OCI-LY7 (cell line): ENCODE results near the gene RBMS1. TPM values are rescaled to one million over a fixed set of nuclear protein-coding genes. Genes with fewer than 3 reads are reported as not detected.
"Not testable (repeated sequence)": the region's sequence is repeated elsewhere in the genome, so short reads cannot be mapped to it uniquely, and the experiment has no call there.

Experiments used
- BruUV-seq: library from RNA; stranded (reverse); fragments of 400-500 nt; replicated peaks from 2 replicates; lab custom pipeline; 2021; lab: Mats Ljungman, UMichigan
- CTCF ChIA-PET: fragments of 300-600 bp; sonication (Branson Sonifier 250); formaldehyde crosslinking; loops from one replicate; lab custom pipeline; 2022; ENCODE audit warnings: antibody characterized with exemption; ENCODE audit not compliant: unreplicated experiment; lab: Charles Lee
- POLR2A ChIA-PET: fragments of 300-600 bp; sonication (Branson Sonifier 250); formaldehyde crosslinking; loops from one replicate; lab custom pipeline; 2022; ENCODE audit warnings: antibody characterized with exemption; lab: Charles Lee
- DNase-seq: peaks from one replicate; pipeline ENCODE4 v3.0.0-alpha.2; 2015; ENCODE audit warnings: low spot score
- H2AFZ ChIP-seq: fragments of 200-600 bp; sonication (generic), shearing (Covaris generic); 2 replicates; pipeline ENCODE4 v1.6.1; 2014; ENCODE audit warnings: mild to moderate bottlenecking, antibody characterized with exemption, low read length, moderate library complexity
- H3K27ac ChIP-seq: fragments of 200-600 bp; sonication (generic); 2 replicates; pipeline ENCODE4 v1.5.1; 2014; ENCODE audit warnings: mixed run types, low read depth, mild to moderate bottlenecking, moderate library complexity, low read length, inconsistent platforms; ENCODE audit not compliant: poor library complexity, severe bottlenecking
- H3K36me3 ChIP-seq: fragments of 200-600 bp; sonication (generic); 2 replicates; pipeline ENCODE4 v1.6.1; 2014; ENCODE audit warnings: mild to moderate bottlenecking, antibody characterized with exemption, low read length, moderate library complexity, mixed read lengths; ENCODE audit not compliant: insufficient read depth
- H3K4me1 ChIP-seq: fragments of 200-600 bp; sonication (generic); 2 replicates; pipeline ENCODE4 v1.5.1; 2014; ENCODE audit warnings: mild to moderate bottlenecking, low read length; ENCODE audit not compliant: insufficient read depth, poor library complexity, severe bottlenecking
- H3K4me2 ChIP-seq: fragments of 200-600 bp; sonication (generic); 2 replicates; pipeline ENCODE4 v1.6.1; 2014; ENCODE audit warnings: mild to moderate bottlenecking, low read length
- H3K4me3 ChIP-seq: fragments of 200-600 bp; sonication (generic); 2 replicates; pipeline ENCODE4 v1.5.1; 2014; ENCODE audit warnings: mild to moderate bottlenecking, low read depth, low read length; ENCODE audit not compliant: poor library complexity, severe bottlenecking
- H3K79me2 ChIP-seq: fragments of 200-600 bp; sonication (generic); 2 replicates; pipeline ENCODE4 v1.6.1; 2016; ENCODE audit warnings: low read depth, mild to moderate bottlenecking, low read length, moderate library complexity, mixed read lengths; ENCODE audit not compliant: insufficient read depth
- H3K9me2 ChIP-seq: fragments of 200-600 bp; sonication (generic); 2 replicates; pipeline ENCODE4 v1.6.1; 2016; ENCODE audit warnings: mild to moderate bottlenecking, low read length, mixed read lengths; ENCODE audit not compliant: insufficient read depth
- H3K9me3 ChIP-seq: fragments of 200-600 bp; sonication (generic); 2 replicates; pipeline ENCODE4 v1.6.1; 2014; ENCODE audit warnings: mild to moderate bottlenecking, mixed run types, low read length, mixed read lengths
- H4K20me1 ChIP-seq: fragments of 200-600 bp; sonication (generic); 2 replicates; pipeline ENCODE4 v1.6.1; 2014; ENCODE audit warnings: mild to moderate bottlenecking, antibody characterized with exemption, low read length, moderate library complexity, mixed read lengths; ENCODE audit not compliant: insufficient read depth
- EZH2phosphoT487 ChIP-seq: fragments of 200-600 bp; sonication (generic); IDR thresholded peaks from 2 replicates; pipeline ENCODE4 v1.6.1; 2018; ENCODE audit warnings: low read depth, borderline replicate concordance, mild to moderate bottlenecking, mixed run types, antibody characterized with exemption, low read length, moderate library complexity, mixed read lengths
- intact Hi-C: fragments of 100-400 bp; cut with micrococcal nuclease; formaldehyde crosslinking; loops from one replicate; pipeline ENCODE4 v1.10.0; 2022; ENCODE audit not compliant: unreplicated experiment
- total RNA-seq, 2 experiments: library from RNA; depleted of rRNA in 1 of 2; stranded (reverse); fragments of >200 nt in 1 of 2; shearing (Covaris generic) in 1 of 2; gene quantifications; 2 replicates each; pipeline ENCODE4 v1.2.3, GENCODE V29; 2014 to 2022
- TF ChIP-seq, protein P1 (sequence below): fragments of 200-600 bp; sonication (generic); conservative IDR thresholded peaks from 2 replicates; pipeline ENCODE4 v1.5.1; 2014; ENCODE audit warnings: mild to moderate bottlenecking, antibody characterized with exemption, low read length, moderate library complexity, mixed read lengths

The RBMS1 gene
- total RNA-seq, 2 experiments from 2014 or later: 29.5 to 35.7 TPM

DNA sequence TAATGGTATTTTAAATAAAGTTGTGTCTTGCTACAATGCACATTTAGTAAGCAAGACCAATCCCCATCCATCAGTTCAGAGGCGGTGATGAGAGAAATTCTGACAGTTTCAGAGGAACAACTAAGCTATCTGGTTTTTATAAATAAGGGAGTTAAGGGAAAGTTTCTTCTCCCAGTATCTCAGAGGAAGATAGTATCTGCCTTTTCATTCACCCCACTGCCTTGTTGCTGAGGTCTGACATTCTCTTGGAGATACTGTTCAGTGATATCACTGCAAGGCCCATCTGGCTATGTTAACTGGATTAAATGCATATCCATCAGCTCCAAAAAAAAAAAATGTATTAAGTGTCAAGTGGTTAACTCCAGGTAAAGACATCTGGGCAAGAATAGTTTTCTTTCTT, 47.9 kb downstream of the RBMS1 start:
- H3K36me3 ChIP-seq: no peaks in the 10 kb centered on the region
- TF ChIP-seq EZH2phosphoT487: no peak
- TF ChIP-seq, protein P1, sequence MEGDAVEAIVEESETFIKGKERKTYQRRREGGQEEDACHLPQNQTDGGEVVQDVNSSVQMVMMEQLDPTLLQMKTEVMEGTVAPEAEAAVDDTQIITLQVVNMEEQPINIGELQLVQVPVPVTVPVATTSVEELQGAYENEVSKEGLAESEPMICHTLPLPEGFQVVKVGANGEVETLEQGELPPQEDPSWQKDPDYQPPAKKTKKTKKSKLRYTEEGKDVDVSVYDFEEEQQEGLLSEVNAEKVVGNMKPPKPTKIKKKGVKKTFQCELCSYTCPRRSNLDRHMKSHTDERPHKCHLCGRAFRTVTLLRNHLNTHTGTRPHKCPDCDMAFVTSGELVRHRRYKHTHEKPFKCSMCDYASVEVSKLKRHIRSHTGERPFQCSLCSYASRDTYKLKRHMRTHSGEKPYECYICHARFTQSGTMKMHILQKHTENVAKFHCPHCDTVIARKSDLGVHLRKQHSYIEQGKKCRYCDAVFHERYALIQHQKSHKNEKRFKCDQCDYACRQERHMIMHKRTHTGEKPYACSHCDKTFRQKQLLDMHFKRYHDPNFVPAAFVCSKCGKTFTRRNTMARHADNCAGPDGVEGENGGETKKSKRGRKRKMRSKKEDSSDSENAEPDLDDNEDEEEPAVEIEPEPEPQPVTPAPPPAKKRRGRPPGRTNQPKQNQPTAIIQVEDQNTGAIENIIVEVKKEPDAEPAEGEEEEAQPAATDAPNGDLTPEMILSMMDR: no peak
- ChIA-PET POLR2A (interaction anchor here (1.0 kb wide), 1 partner anchor 18 kb away, joined by 5 read pairs; no protein-coding TSS in a partner anchor), CTCF (no interaction called here)
- H3K27ac ChIP-seq: no peak overlapping the region
- H3K4me1 ChIP-seq: no peaks in the 10 kb centered on the region
- no peaks in the 10 kb centered on the region for H4K20me1 ChIP-seq
- H3K9me2 ChIP-seq: no peaks in the 10 kb centered on the region
- no peaks in the 10 kb centered on the region for H3K79me2 ChIP-seq
- intact Hi-C loops: no loop called here
- no peak for DNase-seq
- BruUV-seq: no TSS peak
- no peaks in the 10 kb centered on the region for H3K9me3 ChIP-seq
- H3K4me2 ChIP-seq: no peak overlapping the region
- H2AFZ ChIP-seq: no peak overlapping the region
- no peak overlapping the region for H3K4me3 ChIP-seq

DNA sequence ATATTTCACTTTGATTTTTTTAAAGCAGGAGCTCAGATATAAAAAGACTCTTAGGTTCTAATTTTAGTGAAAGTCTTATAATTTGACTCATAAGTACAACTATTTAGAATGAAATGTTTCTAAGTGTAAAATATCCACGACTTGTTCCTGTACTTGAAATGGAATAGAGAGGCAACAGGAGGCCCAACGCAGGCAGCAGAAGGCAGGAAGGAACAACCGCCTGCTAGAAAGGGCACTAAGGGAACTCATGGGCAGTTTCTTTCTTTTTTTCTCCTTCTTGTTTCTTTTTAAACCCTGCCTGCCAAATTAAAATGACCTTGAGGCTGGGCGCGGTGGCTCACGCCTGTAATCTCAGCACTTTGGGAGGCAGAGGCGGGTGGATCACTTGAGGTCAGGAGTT, 51.0 kb downstream of the RBMS1 start:
- Histone ChIP-seq H3K4me2 (no peak overlapping the region), H3K79me2 (no peaks in the 10 kb centered on the region), H4K20me1 (no peaks in the 10 kb centered on the region), H3K9me2 (no peaks in the 10 kb centered on the region), H3K4me3 (no peak overlapping the region), H3K9me3 (no peaks in the 10 kb centered on the region), H3K4me1 (no peaks in the 10 kb centered on the region), H2AFZ (no peak overlapping the region), H3K27ac (no peak overlapping the region), H3K36me3 (no peaks in the 10 kb centered on the region)
- intact Hi-C loops: no loop called here
- TF ChIP-seq EZH2phosphoT487: no peak
- TF ChIP-seq, protein P1: no peak
- DNase-seq: no peak
- BruUV-seq: no TSS peak
- ChIA-PET POLR2A (no interaction called here), CTCF (no interaction called here)

DNA sequence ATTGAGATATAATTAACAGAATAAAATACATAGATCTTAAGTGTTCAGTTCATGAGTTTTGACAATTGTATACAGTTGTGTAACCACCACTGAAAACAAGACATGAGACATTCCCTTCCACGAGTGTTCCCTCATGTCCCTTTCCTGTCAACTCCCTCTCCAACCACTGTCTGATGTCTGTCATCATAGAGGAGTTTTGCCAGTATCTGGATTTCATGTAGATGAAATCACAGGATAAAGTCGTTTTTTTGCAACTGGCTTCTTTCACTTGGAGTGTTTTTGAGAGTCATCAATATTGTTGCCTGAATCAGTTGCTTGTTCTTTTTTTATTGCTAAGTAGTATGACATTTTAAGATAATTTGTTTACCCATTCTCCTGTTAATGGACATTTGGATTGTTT, 52.7 kb downstream of the RBMS1 start:
- no peaks in the 10 kb centered on the region for H3K36me3 ChIP-seq
- ChIA-PET POLR2A (interaction anchor here (1.2 kb wide), 1 partner anchor 8 kb away, joined by 5 read pairs; no protein-coding TSS in a partner anchor), CTCF (no interaction called here)
- H4K20me1 ChIP-seq: no peaks in the 10 kb centered on the region
- H2AFZ ChIP-seq: no peak overlapping the region
- no peaks in the 10 kb centered on the region for H3K4me1 ChIP-seq
- no peak overlapping the region for H3K27ac ChIP-seq
- H3K4me3 ChIP-seq: no peak overlapping the region
- no peaks in the 10 kb centered on the region for H3K9me2 ChIP-seq
- no TSS peak for BruUV-seq
- intact Hi-C loops: no loop called here
- no peak overlapping the region for H3K4me2 ChIP-seq
- TF ChIP-seq, protein P1: no peak
- no peak for TF ChIP-seq EZH2phosphoT487
- H3K79me2 ChIP-seq: no peaks in the 10 kb centered on the region
- DNase-seq: no peak
- H3K9me3 ChIP-seq: no peaks in the 10 kb centered on the region

DNA sequence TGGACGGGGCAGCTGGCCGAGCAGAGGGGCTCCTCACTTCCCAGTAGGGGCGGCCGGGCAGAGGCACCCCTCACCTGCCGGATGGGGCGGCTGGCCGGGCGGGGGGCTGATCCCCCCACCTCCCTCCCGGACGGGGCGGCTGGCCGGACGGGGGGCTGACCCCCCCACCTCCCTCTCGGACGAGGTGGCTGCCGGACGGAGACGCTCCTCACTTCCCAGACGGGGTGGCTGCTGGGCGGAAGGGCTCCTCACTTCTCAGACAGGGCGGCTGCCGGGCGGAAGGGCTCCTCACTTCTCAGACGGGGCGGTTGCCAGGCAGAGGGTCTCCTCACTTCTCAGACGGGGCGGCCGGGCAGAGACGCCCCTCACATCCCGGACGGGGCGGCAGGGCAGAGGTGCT, 54.6 kb downstream of the RBMS1 start:
- H3K9me2 ChIP-seq, BruUV-seq, H3K27ac ChIP-seq, CTCF ChIA-PET, DNase-seq, intact Hi-C loops, H3K36me3 ChIP-seq, H2AFZ ChIP-seq, POLR2A ChIA-PET, H3K4me2 ChIP-seq, H4K20me1 ChIP-seq, H3K9me3 ChIP-seq, H3K4me1 ChIP-seq, H3K4me3 ChIP-seq, H3K79me2 ChIP-seq: not testable (repeated sequence)
